ENCODE data around the gene RFPL1.

The RFPL1 gene

DNA sequence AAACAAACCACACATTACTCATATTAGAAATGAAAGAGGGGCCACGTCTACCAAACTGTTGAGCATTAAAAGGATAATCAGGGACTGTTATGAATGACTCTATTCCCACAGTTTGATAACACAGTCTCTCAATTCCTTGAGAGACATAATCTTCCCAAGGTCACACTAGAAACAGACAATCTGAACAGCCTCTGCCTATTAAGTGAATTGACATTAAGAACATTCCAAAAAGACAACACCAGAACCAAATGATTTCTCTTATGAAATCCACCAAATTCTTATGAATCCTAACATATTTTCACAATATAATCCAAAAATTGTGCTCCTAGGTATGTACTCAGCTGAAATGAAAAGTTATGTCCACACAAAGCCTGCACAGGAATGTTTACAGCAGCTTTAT is 4.6 kb downstream of the RFPL1 start:
- in situ Hi-C loops (cut with MboI; ENCODE audit: low sequenced_read_pairs), result no loop called here

DNA sequence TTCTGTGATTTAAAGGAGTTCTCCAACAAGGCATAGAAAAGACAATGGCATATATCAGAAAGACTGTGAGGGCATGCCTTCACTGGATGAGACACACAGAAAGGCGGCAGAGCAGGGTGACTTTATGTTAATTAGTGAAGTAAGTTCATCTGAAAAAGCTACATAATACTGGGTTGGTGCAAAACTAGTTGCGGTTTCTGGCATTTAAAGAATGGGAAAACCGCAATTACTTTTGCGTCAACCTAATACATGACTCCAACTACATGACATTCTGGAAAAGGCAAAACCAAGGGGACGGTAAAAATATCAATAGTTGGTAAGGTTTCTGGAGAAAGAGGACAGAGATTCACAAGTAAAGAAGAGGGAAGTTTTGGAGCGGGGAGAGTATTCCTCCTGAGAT is 5.1 kb downstream of the RFPL1 start:
- in situ Hi-C loops (cut with MboI; ENCODE audit: low sequenced_read_pairs), result no loop called here

DNA sequence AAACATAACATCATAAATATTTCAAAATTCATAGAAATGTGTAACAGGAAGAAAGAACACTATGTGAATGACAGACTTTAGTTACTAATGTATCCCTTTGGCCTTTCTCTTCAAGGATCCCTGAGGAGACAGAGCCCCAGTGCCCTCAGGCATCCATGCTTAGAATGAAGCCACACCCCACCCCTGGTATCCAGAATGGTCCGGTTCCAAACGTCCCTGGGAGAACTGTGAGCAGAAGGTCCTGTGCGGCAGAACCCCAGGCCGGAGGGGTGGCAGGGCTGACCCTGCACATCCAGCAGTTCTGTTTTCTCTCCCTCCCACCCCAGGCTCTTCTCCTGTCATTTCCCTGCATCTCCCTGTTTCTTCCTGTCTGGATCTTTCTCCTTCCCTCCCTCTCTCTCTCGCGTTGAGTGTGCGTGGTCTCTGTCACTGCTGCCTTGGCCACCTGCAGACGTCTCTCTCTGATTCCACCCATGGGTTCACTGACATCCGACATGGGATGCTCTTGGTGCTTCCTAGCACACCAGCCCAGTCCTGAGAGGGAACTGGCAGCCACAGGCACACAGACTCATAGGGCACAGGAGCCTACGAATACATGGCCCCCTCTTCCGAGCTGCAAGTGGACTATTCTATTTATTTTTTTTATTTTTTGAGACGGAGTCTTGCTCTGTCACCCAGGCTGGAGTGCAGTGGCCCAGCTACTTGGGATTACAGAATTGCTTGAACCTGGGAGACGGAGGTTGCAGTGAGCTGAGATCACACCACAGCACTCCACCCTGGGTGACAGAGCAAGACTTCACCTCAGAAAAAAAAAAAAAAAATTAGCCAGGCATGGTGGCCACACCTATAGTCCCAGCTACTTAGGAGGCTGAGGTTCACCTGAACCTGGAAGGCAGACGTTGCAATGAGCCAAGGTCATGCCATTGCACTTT is 5.7 kb downstream of the RFPL1 start:
- in situ Hi-C loops (cut with MboI; ENCODE audit: low sequenced_read_pairs), result no loop called here

DNA sequence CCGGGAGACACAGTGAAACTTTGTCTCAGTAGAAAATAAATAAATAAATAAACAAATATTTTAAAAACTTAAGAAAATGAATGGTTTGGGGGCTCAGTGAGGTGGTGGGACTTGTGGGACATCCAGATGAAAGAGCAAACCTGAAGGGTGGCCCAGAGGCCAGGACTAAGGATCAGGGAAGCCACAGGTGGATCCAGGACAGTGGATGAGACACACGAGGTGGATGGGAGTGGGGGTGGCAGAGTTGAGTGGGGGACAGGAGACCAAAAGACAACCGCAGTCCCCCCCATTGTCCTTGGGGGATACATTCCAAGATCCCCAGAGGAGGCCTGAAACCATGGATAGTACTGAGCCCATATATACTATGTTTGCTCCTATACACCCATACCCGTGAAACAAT is 7.1 kb downstream of the RFPL1 start:
- in situ Hi-C loops (cut with MboI; ENCODE audit: low sequenced_read_pairs), result no loop called here

GRCh38 chr22:29447906-29448305 is 9.5 kb downstream of the RFPL1 start:
- in situ Hi-C loops (cut with MboI; ENCODE audit: low sequenced_read_pairs), result no loop called here

DNA sequence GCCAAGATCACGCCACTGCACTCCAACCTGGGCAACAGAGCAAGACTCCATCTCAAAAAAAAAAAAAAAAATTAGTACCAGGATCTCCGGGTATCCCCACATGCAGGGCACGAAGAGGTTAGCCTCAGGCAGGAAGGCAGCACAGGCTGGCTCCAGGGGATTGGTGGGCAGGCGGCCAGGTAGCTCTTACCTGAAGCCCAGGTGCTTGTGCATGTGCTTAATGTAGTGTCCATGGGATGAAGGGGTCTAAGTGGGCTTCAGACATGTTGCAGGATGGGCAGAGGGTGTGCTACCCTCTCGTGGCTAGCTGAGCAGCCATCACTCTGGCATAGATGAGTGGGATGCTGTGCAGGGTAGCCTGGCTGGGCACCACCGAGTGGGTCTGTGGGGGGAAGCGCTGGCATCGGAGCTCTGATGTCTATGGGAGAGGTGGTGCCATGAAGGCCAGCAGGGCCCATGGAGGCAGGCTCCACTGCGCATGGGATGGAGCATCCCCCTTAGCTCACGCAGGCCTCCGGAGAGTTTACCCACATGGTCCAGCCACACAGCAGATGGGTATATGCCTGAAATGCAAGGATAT is 11.0 kb downstream of the RFPL1 start:
- in situ Hi-C loops (cut with MboI; ENCODE audit: low sequenced_read_pairs), result no loop called here

GRCh38 chr22:29450222-29450621 is 11.8 kb downstream of the RFPL1 start:
- in situ Hi-C loops (cut with MboI; ENCODE audit: low sequenced_read_pairs), result no loop called here

GRCh38 chr22:29451863-29452262 is 13.5 kb downstream of the RFPL1 start:
- in situ Hi-C loops (cut with MboI; ENCODE audit: low sequenced_read_pairs), result no loop called here

- in situ Hi-C loops (cut with MboI; ENCODE audit: low sequenced_read_pairs), result no loop called here
These were observed 15.9 kb downstream of the RFPL1 start for GRCh38 chr22:29454276-29454675.

DNA sequence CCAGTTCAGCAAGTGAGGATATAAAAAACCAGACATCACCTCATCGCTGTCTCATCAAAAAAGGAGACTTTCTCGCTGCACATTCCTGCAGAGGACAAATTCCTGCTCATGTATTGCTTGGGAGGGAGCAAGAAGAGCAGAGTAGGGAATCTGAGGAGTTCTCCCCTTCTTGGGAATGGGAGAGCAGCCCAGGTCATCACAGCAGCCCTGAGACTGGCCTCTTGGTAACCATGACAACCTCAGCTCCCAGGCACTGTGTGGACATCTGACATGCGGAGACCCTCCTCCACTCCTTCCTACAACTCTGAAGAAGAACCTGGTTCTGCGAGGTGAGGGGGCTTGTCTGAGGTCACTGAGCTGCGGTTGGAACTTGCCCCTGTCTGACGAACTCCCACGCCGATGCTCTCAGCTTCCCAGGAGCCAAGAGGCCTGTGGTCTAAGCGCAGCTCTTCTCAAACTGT is 17.9 kb downstream of the RFPL1 start:
- in situ Hi-C loops (cut with MboI; ENCODE audit: low sequenced_read_pairs), result no loop called here

- in situ Hi-C loops (cut with MboI; ENCODE audit: low sequenced_read_pairs), result no loop called here
These were observed 19.3 kb downstream of the RFPL1 start for GRCh38 chr22:29457730-29458129.

DNA sequence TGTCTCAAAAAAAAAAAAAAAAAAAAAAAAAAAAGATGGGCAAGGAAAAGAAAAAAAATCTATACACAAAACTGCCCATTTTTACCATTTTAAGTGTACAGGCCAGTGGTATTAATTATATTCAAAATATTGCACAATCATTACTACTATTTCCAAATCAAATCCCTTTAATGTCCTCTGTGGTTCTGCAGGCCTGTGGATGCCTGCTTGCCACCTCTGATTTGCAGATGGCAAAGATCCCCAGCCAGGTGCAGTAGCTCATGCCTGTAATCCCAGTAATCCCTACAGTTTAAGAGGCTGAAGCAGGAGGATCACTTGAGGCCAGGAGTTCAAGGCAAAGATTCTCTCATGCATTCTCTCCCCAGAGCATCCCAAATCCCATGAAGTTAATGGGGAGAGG is 20.2 kb downstream of the RFPL1 start:
- in situ Hi-C loops (cut with MboI; ENCODE audit: low sequenced_read_pairs), result no loop called here

- in situ Hi-C loops (cut with MboI; ENCODE audit: low sequenced_read_pairs), result no loop called here
These were observed 21.4 kb downstream of the RFPL1 start for GRCh38 chr22:29459773-29460172.

DNA sequence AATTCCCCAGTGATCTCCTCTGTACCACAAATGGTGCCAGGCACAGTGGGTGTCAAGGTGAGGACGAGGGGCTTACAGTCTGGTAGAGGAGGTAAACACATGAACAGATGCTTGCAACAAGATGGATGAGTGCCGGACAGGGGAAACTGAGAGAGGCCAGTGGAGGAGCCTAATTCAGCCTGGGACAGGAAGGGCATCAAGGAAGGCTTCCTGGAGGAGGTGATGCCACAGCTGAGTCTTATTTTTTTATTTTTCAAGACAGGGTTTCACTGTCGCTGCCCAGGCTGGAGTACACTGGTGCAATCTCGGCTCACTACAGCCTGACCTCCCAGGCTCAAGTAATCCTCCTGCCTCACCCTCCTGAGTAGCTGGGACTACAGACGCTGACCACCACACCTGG is 22.9 kb downstream of the RFPL1 start:
- in situ Hi-C loops (cut with MboI; ENCODE audit: low sequenced_read_pairs), result no loop called here

GRCh38 chr22:29463629-29464028 is 25.2 kb downstream of the RFPL1 start:
- in situ Hi-C loops (cut with MboI; ENCODE audit: low sequenced_read_pairs), result no loop called here

DNA sequence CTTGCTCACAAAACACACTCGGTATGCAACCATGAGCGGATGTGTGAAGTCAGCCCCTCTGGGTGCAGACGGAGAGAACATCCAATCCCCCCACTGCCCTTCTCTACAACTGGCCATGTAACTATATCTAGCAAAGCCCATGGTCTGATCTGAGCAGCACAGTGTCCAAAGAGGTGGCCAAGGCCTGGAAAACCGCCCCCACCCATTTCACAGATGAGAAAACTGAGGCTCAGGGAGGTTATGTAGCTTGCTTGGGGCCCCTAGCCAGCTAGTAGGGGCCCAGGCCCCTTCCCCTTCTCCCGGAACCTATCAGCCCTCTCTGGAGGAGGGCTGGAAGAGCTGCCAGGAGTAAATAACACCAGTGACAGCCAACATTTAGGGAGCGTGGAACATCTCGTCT is 26.2 kb downstream of the RFPL1 start:
- in situ Hi-C loops (cut with MboI; ENCODE audit: low sequenced_read_pairs), result no loop called here

DNA sequence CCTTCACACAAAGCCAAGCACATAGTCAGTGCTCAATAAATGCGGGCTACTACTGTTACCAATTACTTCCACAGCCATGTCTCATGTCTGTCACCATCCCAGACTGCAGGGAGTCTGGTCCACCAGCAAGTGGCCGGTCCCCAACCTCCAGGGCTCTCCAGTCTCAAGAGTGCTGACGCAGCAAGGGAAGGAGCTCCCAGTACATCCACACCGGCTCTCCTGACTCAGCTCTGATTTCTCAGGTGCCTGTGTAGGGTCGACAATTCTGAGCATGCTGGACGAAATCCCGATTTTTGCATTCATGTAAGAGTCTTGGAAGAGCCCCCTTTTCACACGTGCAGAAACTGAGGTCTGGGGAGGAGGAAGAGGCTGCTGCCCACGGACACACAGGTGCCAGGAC is 31.4 kb downstream of the RFPL1 start:
- in situ Hi-C loops (cut with MboI; ENCODE audit: low sequenced_read_pairs), result no loop called here

DNA sequence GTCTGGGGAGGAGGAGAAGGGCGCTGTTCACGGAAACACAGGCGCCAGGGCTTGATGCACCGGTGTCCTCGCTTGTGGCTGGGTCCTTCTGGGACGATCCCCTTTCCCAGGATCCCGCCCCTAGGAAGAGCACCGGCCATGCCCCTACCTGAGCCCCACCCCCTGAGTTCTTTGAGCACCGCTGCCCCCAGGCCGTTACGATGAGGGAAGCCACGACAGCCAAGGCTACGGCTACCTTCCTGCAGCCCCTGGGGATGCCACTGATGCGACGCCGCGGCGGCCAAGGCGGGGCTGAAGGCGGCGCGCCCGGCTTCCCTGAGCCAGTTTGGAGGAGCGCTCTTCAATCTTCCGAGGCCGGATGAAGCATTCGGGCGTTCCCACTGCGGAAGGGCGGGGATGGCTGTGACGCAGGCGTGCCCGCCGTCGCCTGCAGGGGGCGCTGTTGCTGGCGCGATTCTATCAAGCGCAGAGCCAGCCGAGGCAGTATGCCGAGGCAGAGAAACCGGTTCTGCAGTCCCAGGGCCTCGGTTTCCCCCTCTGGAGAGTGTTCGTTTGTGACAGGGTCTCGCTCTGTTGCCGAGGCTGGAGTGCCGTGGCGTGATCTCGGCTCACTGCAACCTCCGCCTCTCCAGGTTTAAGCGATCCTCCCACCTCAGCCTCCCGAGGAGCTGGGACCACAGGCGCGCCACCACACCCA is 31.9 kb downstream of the RFPL1 start:
- in situ Hi-C loops (cut with MboI; ENCODE audit: low sequenced_read_pairs), result no loop called here

DNA sequence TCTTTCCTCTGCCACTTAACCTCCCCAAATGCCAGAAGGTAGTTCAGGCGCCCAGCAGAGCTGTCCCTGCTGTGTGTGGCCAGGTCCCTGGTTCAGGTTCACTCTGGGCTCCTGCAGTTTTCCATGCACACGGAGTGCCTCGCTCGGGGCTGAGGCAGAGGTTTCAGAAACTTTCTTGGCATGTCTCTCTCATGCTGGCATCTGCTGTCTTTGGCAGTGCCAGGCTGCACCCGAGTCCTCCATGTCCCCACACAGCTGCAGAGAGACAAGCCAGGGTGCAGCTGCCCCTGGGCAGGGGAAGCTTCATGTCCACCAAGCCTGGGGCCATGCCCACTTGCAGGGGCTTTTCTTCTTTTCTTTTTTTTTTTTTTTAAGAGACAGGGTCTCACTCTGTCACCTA is 34.6 kb downstream of the RFPL1 start:
- in situ Hi-C loops (cut with MboI; ENCODE audit: low sequenced_read_pairs), result no loop called here

- in situ Hi-C loops (cut with MboI; ENCODE audit: low sequenced_read_pairs), result no loop called here
These were observed 37.2 kb downstream of the RFPL1 start for GRCh38 chr22:29475550-29475949.

GRCh38 chr22:29476116-29476515 is 37.7 kb downstream of the RFPL1 start:
- in situ Hi-C loops (cut with MboI; ENCODE audit: low sequenced_read_pairs), result no loop called here
